Thymus (tissue), 11 donors: ENCODE measurements around the gene TTC3. TPM values are rescaled to one million over a fixed set of nuclear protein-coding genes. Genes with fewer than 3 reads are reported as not detected.
A peak's percentile ranks its signal among the peaks of the same experiment; 100 is the strongest.
"Not testable (repeated sequence)": the region's sequence is repeated elsewhere in the genome, so short reads cannot be mapped to it uniquely, and the experiment has no call there.

Experiments used
- DNase-seq, 9 donors: peaks; one replicate each; pipeline ENCODE4 v3.0.0-alpha.2; 2013; ENCODE audit warnings: low spot score in 9 of 9, low read depth in 6 of 9, missing footprints in 1 of 9
- H3K27ac ChIP-seq, 2 donors: one replicate each; pipeline ENCODE4 v1.5.1; 2013; ENCODE audit warnings: control low read depth in 1 of 2, low read depth in 1 of 2, low read length in 1 of 2, mild to moderate bottlenecking in 1 of 2, moderate library complexity in 1 of 2
- H3K27me3 ChIP-seq, 2 donors: one replicate each; pipeline ENCODE4 v1.5.1; 2013; ENCODE audit warnings: low read length in 1 of 2; ENCODE audit not compliant: control insufficient read depth in 2 of 2, insufficient read depth in 1 of 2
- H3K36me3 ChIP-seq, 2 donors: one replicate each; pipeline ENCODE4 v1.5.1; 2013; ENCODE audit warnings: low read length in 1 of 2, mild to moderate bottlenecking in 1 of 2, moderate library complexity in 1 of 2; ENCODE audit not compliant: control insufficient read depth in 2 of 2, insufficient read depth in 2 of 2
- H3K4me1 ChIP-seq, 2 donors: one replicate each; pipeline ENCODE4 v1.5.1; 2013; ENCODE audit warnings: low read length in 2 of 2; ENCODE audit not compliant: control insufficient read depth in 2 of 2, insufficient read depth in 2 of 2
- H3K4me3 ChIP-seq, 2 donors: one replicate each; pipeline ENCODE4 v1.5.1; 2013; ENCODE audit warnings: low read length in 2 of 2, control low read depth in 1 of 2, mild to moderate bottlenecking in 1 of 2
- H3K9me3 ChIP-seq, 2 donors: one replicate each; pipeline ENCODE4 v1.5.1; 2013; ENCODE audit warnings: low read length in 1 of 2, mild to moderate bottlenecking in 1 of 2; ENCODE audit not compliant: control insufficient read depth in 2 of 2, insufficient read depth in 1 of 2
- WGBS: extraction: QIAGEN DNeasy Blood & Tissue Kit; methylation state at CpG from one replicate; pipeline ENCODE4 v1.1.7; 2013; 5-methylcytosine and 5-hydroxymethylcytosine counted together
- polyA plus RNA-seq: library from polyadenylated mRNA; stranded (reverse); fragments of 200-250 nt; gene quantifications from one replicate; pipeline ENCODE4 v1.2.3, GENCODE V29; 2013
- total RNA-seq: library from RNA; stranded (reverse); fragments of 120-200 nt; gene quantifications from one replicate; pipeline ENCODE4 v1.2.4, GENCODE V29; 2013
- donor health status: healthy.

TTC3 gene
- total and polyA plus RNA-seq, 2 donors = 37.7 to 80.2 TPM

GRCh38 chr21:37208741-37209225 lies 135.7 kb downstream of the TTC3 start:
- H3K27ac ChIP-seq = no peak overlapping the region
- DNase-seq = no peak
- H3K27me3 ChIP-seq = no peaks in the 10 kb centered on the region
- H3K4me3 ChIP-seq = no peak overlapping the region
- 92% methylated on average over 15 of the region's 15 CpGs for WGBS
- peaks cover 2 to 15% of the 10 kb centered on the region in 2 donors for H3K4me1 ChIP-seq
- no peaks in the 10 kb centered on the region for H3K36me3 ChIP-seq
- H3K9me3 ChIP-seq = peaks cover 0 to 4% of the 10 kb centered on the region in 2 donors

- no peak overlapping the region for H3K4me3 ChIP-seq
- WGBS = 96% methylated on average over 7 of the region's 7 CpGs
Measured at GRCh38 chr21:37210130-37210529, 137.1 kb downstream of the TTC3 start.

GRCh38 chr21:37210799-37211198 lies 137.7 kb downstream of the TTC3 start:
- no peaks in the 10 kb centered on the region for H3K36me3 ChIP-seq
- peaks cover 2 to 15% of the 10 kb centered on the region in 2 donors for H3K4me1 ChIP-seq
- 100% methylated on average over 1 of the region's 1 CpG for WGBS
- H3K9me3 ChIP-seq = peaks cover 0 to 4% of the 10 kb centered on the region in 2 donors
- no peak overlapping the region for H3K27ac ChIP-seq
- no peak overlapping the region for H3K4me3 ChIP-seq
- no peaks in the 10 kb centered on the region for H3K27me3 ChIP-seq
- DNase-seq = no peak

More at GRCh38 chr21:37210130-37210529, 137.1 kb downstream of the TTC3 start:
- Histone ChIP-seq H3K27ac (no peak overlapping the region), H3K9me3 (peaks cover 0 to 4% of the 10 kb centered on the region in 2 donors), H3K36me3 (no peaks in the 10 kb centered on the region), H3K4me1 (peaks cover 2 to 15% of the 10 kb centered on the region in 2 donors), H3K27me3 (no peaks in the 10 kb centered on the region)
- no peak for DNase-seq

- H3K27ac ChIP-seq = no peak overlapping the region
- H3K4me3 ChIP-seq = no peak overlapping the region
- H3K27me3 ChIP-seq = no peaks in the 10 kb centered on the region
- H3K36me3 ChIP-seq = no peaks in the 10 kb centered on the region
- 95% methylated on average over 9 of the region's 9 CpGs for WGBS
- H3K4me1 ChIP-seq = peaks cover 0 to 2% of the 10 kb centered on the region in 2 donors
- DNase-seq = no peak
- peaks cover 0 to 3% of the 10 kb centered on the region in 2 donors for H3K9me3 ChIP-seq
Measured at GRCh38 chr21:37214952-37215351, 141.9 kb downstream of the TTC3 start.

- no peaks in the 10 kb centered on the region for H3K27me3 ChIP-seq
- 42% methylated on average over 13 of the region's 13 CpGs for WGBS
- H3K36me3 ChIP-seq = peaks cover 12 to 17% of the 10 kb centered on the region in 2 donors
- no peak overlapping the region for H3K27ac ChIP-seq
- peak in 1 of 9 donors; percentile 28 for DNase-seq
- H3K4me3 ChIP-seq = peak overlapping the region; percentile 61 to 74
- H3K4me1 ChIP-seq = peaks cover 2 to 29% of the 10 kb centered on the region in 2 donors
- H3K9me3 ChIP-seq = peaks cover 0 to 4% of the 10 kb centered on the region in 2 donors
Measured at GRCh38 chr21:37219761-37220432, 146.8 kb downstream of the TTC3 start.

GRCh38 chr21:37220433-37220980 lies 147.5 kb downstream of the TTC3 start:
- 2% methylated on average over 35 of the region's 35 CpGs for WGBS
- peak in 2 of 9 donors; percentile 43 to 54 for DNase-seq
- Histone ChIP-seq H3K36me3 (peaks cover 12 to 21% of the 10 kb centered on the region in 2 donors), H3K4me1 (peaks cover 6 to 35% of the 10 kb centered on the region in 2 donors), H3K9me3 (peaks cover 0 to 4% of the 10 kb centered on the region in 2 donors), H3K27me3 (no peaks in the 10 kb centered on the region), H3K27ac (peak overlapping the region; percentile 52 to 82), H3K4me3 (peak overlapping the region; percentile 61 to 74)

GRCh38 chr21:37220981-37221664 lies 148.1 kb downstream of the TTC3 start:
- Histone ChIP-seq H3K27ac (peak overlapping the region; percentile 52 to 82), H3K36me3 (peaks cover 14 to 26% of the 10 kb centered on the region in 2 donors), H3K27me3 (no peaks in the 10 kb centered on the region), H3K4me1 (peaks cover 11 to 41% of the 10 kb centered on the region in 2 donors), H3K9me3 (peaks cover 0 to 4% of the 10 kb centered on the region in 2 donors), H3K4me3 (peak overlapping the region; percentile 61 to 74)
- peak; percentile 77 to 95 (median 86) for DNase-seq
- WGBS = 6% methylated on average over 46 of the region's 46 CpGs

GRCh38 chr21:37222248-37222647 lies 149.2 kb downstream of the TTC3 start:
- peaks cover 25 to 38% of the 10 kb centered on the region in 2 donors for H3K36me3 ChIP-seq

More at GRCh38 chr21:37222248-37222647, 149.2 kb downstream of the TTC3 start:
- not testable (repeated sequence) for H3K4me3 ChIP-seq, DNase-seq, H3K9me3 ChIP-seq, H3K27me3 ChIP-seq, H3K27ac ChIP-seq
- H3K4me1 ChIP-seq = peaks cover 11 to 46% of the 10 kb centered on the region in 2 donors
- whole genome bisulfite sequencing = 64% methylated on average over 3 of the region's 3 CpGs
